IMR-90 (cell line): ENCODE measurements around the gene LPGAT1. TPM values are rescaled to one million over a fixed set of nuclear protein-coding genes. Genes with fewer than 3 reads are reported as not detected.

Experiments
- ATAC-seq: fragments of 200-7000 bp; cut with Tn5 transposase; 2 replicates; pipeline ENCODE4 v1.9.1; 2020; ENCODE audit warnings: low read depth, mild to moderate bottlenecking, moderate library complexity
- BruUV-seq: library from RNA; stranded (reverse); fragments of 400-500 nt; replicated peaks from 2 replicates; lab custom pipeline; 2021; lab: Mats Ljungman, UMichigan
- CTCF ChIA-PET: fragments of 300-600 bp; formaldehyde crosslinking; extraction: SDS; loops from one replicate; lab custom pipeline; 2021; ENCODE audit warnings: antibody characterized with exemption; lab: Yijun Ruan, JAX
- POLR2A ChIA-PET: fragments of 300-600 bp; sonication (Branson Sonifier 250); formaldehyde crosslinking; loops from one replicate; lab custom pipeline; 2022; ENCODE audit warnings: antibody characterized with exemption; ENCODE audit not compliant: unreplicated experiment; lab: Charles Lee
- DNase-seq: peaks from one replicate; pipeline ENCODE4 v3.0.0; 2013
- H2AFZ ChIP-seq: replicated peaks from 2 replicates; pipeline ENCODE3; 2013; ENCODE audit warnings: low read length, mild to moderate bottlenecking; ENCODE audit not compliant: poor library complexity
- H2AK5ac ChIP-seq: 2 replicates; pipeline ENCODE4 v1.6.1; 2013; ENCODE audit warnings: low read depth, low read length, inconsistent platforms
- H2AK9ac ChIP-seq: replicated peaks from 2 replicates; pipeline ENCODE3; 2013; ENCODE audit warnings: mild to moderate bottlenecking, low read depth, low read length, moderate library complexity; ENCODE audit not compliant: poor library complexity
- H2BK120ac ChIP-seq: 2 replicates; pipeline ENCODE4 v1.6.1; 2013; ENCODE audit warnings: low read depth, low read length, inconsistent platforms
- H2BK15ac ChIP-seq: 3 replicates; pipeline ENCODE4 v1.6.1; 2013; ENCODE audit warnings: low read depth, low read length, inconsistent platforms
- H2BK20ac ChIP-seq: 2 replicates; pipeline ENCODE4 v1.6.1; 2013; ENCODE audit warnings: low read depth, mild to moderate bottlenecking, inconsistent platforms, low read length, moderate library complexity
- H2BK5ac ChIP-seq: 2 replicates; pipeline ENCODE4 v1.6.1; 2013; ENCODE audit warnings: mild to moderate bottlenecking, low read depth, low read length, inconsistent platforms; ENCODE audit not compliant: poor library complexity, severe bottlenecking
- H3K14ac ChIP-seq: replicated peaks from 2 replicates; pipeline ENCODE4 v1.6.1; 2013; ENCODE audit warnings: low read depth, low read length, inconsistent platforms
- H3K18ac ChIP-seq: 2 replicates; pipeline ENCODE4 v1.6.1; 2013; ENCODE audit warnings: low read depth, low read length, control low read depth
- H3K23ac ChIP-seq: 2 replicates; pipeline ENCODE4 v1.6.1; 2013; ENCODE audit warnings: low read depth, low read length, inconsistent platforms
- H3K27ac ChIP-seq: 2 replicates; pipeline ENCODE4 v1.5.1; 2013; ENCODE audit warnings: mild to moderate bottlenecking, control low read depth, low read length; ENCODE audit not compliant: insufficient read depth
- H3K27me3 ChIP-seq: 2 replicates; pipeline ENCODE4 v1.6.1; 2013; ENCODE audit warnings: low read length; ENCODE audit not compliant: control insufficient read depth, insufficient read depth
- H3K36me3 ChIP-seq: 2 replicates; pipeline ENCODE4 v1.6.1; 2013; ENCODE audit warnings: low read length, mixed read lengths; ENCODE audit not compliant: control insufficient read depth, insufficient read depth
- H3K4ac ChIP-seq: 2 replicates; pipeline ENCODE4 v1.6.1; 2013; ENCODE audit warnings: low read depth, low read length, inconsistent platforms
- H3K4me1 ChIP-seq: 2 replicates; pipeline ENCODE4 v1.6.1; 2013; ENCODE audit warnings: low read length, mixed read lengths; ENCODE audit not compliant: control insufficient read depth, insufficient read depth
- H3K4me2 ChIP-seq: 2 replicates; pipeline ENCODE4 v1.6.1; 2013; ENCODE audit warnings: low read depth, mild to moderate bottlenecking, control low read depth, low read length, moderate library complexity
- H3K4me3 ChIP-seq: 2 replicates; pipeline ENCODE4 v1.5.1; 2013; ENCODE audit warnings: low read depth, mild to moderate bottlenecking, control low read depth, low read length, moderate library complexity; ENCODE audit not compliant: insufficient read depth
- H3K56ac ChIP-seq: 2 replicates; pipeline ENCODE4 v1.6.1; 2013; ENCODE audit warnings: low read length, inconsistent platforms; ENCODE audit not compliant: insufficient read depth; ENCODE audit errors: extremely low read depth
- H3K79me1 ChIP-seq, 2 experiments: 2 replicates each; pipeline ENCODE4 v1.6.1; 2013; ENCODE audit warnings: low read length in 2 of 2, inconsistent platforms in 1 of 2, low read depth in 1 of 2
- H3K9ac ChIP-seq: 2 replicates; pipeline ENCODE4 v1.6.1; 2013; ENCODE audit warnings: low read depth, low read length, control low read depth
- H3K9me1 ChIP-seq: 2 replicates; pipeline ENCODE4 v1.6.1; 2013; ENCODE audit warnings: low read length, inconsistent platforms; ENCODE audit not compliant: insufficient read depth
- H3K9me3 ChIP-seq: 2 replicates; pipeline ENCODE4 v1.6.1; 2013; ENCODE audit warnings: low read length; ENCODE audit not compliant: control insufficient read depth, insufficient read depth
- H4K20me1 ChIP-seq: 2 replicates; pipeline ENCODE4 v1.6.1; 2013; ENCODE audit warnings: low read length, inconsistent platforms; ENCODE audit not compliant: insufficient read depth
- H4K5ac ChIP-seq: 2 replicates; pipeline ENCODE4 v1.6.1; 2013; ENCODE audit warnings: mild to moderate bottlenecking, low read depth, low read length, control low read depth
- H4K8ac ChIP-seq, 2 experiments: 2 replicates each; pipeline ENCODE4 v1.6.1; 2013; ENCODE audit warnings: low read depth in 2 of 2, low read length in 2 of 2, control low read depth in 1 of 2, inconsistent platforms in 1 of 2
- H4K91ac ChIP-seq: 2 replicates; pipeline ENCODE4 v1.6.1; 2013; ENCODE audit warnings: low read depth, low read length, inconsistent platforms; ENCODE audit not compliant: insufficient read depth
- BHLHE40 ChIP-seq: fragments of 150-350 bp; IDR thresholded peaks from 2 replicates; pipeline ENCODE4 v1.6.1; 2016; ENCODE audit warnings: mild to moderate bottlenecking, low read depth, low read length
- CEBPB ChIP-seq: IDR thresholded peaks from 2 replicates; pipeline ENCODE4 v1.6.1; 2012; ENCODE audit warnings: low read depth, low read length, improper control_type of control experiment
- CHD1 ChIP-seq: IDR thresholded peaks from 2 replicates; pipeline ENCODE4 v1.6.1; 2012; ENCODE audit warnings: low read depth, low read length, improper control_type of control experiment
- ELK1 ChIP-seq: fragments of 150-350 bp; IDR thresholded peaks from 2 replicates; pipeline ENCODE4 v1.6.1; 2016; ENCODE audit warnings: low read depth, mild to moderate bottlenecking, low read length, moderate library complexity, borderline replicate concordance
- FOS ChIP-seq: fragments of 150-350 bp; IDR thresholded peaks from 2 replicates; pipeline ENCODE4 v1.6.1; 2016; ENCODE audit warnings: low read depth, low read length
- MAZ ChIP-seq: IDR thresholded peaks from 2 replicates; pipeline ENCODE4 v1.6.1; 2012; ENCODE audit warnings: low read depth, mild to moderate bottlenecking, low read length, improper control_type of control experiment, moderate library complexity, borderline replicate concordance
- MXI1 ChIP-seq: IDR thresholded peaks from 2 replicates; pipeline ENCODE4 v1.6.1; 2012; ENCODE audit warnings: low read depth, mild to moderate bottlenecking, low read length, moderate library complexity, borderline replicate concordance
- NFE2L2 ChIP-seq: fragments of 150-350 bp; IDR thresholded peaks from 2 replicates; pipeline ENCODE4 v1.6.1; 2016; ENCODE audit warnings: low read depth, mild to moderate bottlenecking, low read length
- POLR2A ChIP-seq: IDR thresholded peaks from 2 replicates; pipeline ENCODE4 v1.6.1; 2012; ENCODE audit warnings: mild to moderate bottlenecking, low read depth, low read length
- RAD21 ChIP-seq: IDR thresholded peaks from 2 replicates; pipeline ENCODE4 v1.6.1; 2012; ENCODE audit warnings: low read length, improper control_type of control experiment
- RCOR1 ChIP-seq: IDR thresholded peaks from 2 replicates; pipeline ENCODE4 v1.6.1; 2012; ENCODE audit warnings: mild to moderate bottlenecking, low read length, improper control_type of control experiment; ENCODE audit not compliant: insufficient replicate concordance
- SMC3 ChIP-seq: fragments of 150-350 bp; IDR thresholded peaks from 2 replicates; pipeline ENCODE4 v1.6.1; 2016; ENCODE audit warnings: low read depth, mild to moderate bottlenecking, antibody characterized with exemption, low read length, moderate library complexity
- WGBS, 2 experiments: methylation state at CpG; one replicate each; pipeline versions ENCODE4 v1.1.5 to v1.1.7; 2013; ENCODE audit warnings: missing lambda C conversion rate in 2 of 2; ENCODE audit not compliant: insufficient read length in 1 of 2; ENCODE audit errors: extremely low coverage in 2 of 2; 5-methylcytosine and 5-hydroxymethylcytosine counted together
- dilution Hi-C: fragments of 300-500 bp; cut with HindIII; formaldehyde crosslinking; loops from one replicate; pipeline ENCODE4 v1.14.3; 2018; ENCODE audit warnings: low sequenced_read_pairs; ENCODE audit not compliant: unreplicated experiment
- in situ Hi-C: fragments of 300-500 bp; cut with MboI; formaldehyde crosslinking; loops from 3 replicates; pipeline ENCODE4 v1.14.3; 2019; ENCODE audit warnings: low sequenced_read_pairs, inconsistent platforms, mixed read lengths
- intact Hi-C: fragments of 100-400 bp; cut with micrococcal nuclease; formaldehyde crosslinking; loops from 2 replicates; pipeline ENCODE4 v1.10.0; 2022
- polyA plus RNA-seq, 3 experiments: library from polyadenylated mRNA; depleted of rRNA; stranded (reverse); fragments of >200 nt; gene quantifications; 2 replicates each; pipeline ENCODE4 v1.2.3, GENCODE V29; 2012; ENCODE audit warnings: low replicate concordance in 1 of 3
- total RNA-seq: library from RNA; depleted of rRNA; stranded (reverse); fragments of >200 nt; gene quantifications from 2 replicates; pipeline ENCODE4 v1.2.3, GENCODE V29; 2012
- TF ChIP-seq, protein P1 (sequence below): fragments of 150-350 bp; IDR thresholded peaks from 2 replicates; pipeline ENCODE4 v1.6.1; 2017; ENCODE audit warnings: mild to moderate bottlenecking, antibody characterized with exemption, low read length, low read depth

LPGAT1 gene
- total and polyA plus RNA-seq, 2 of the 4 experiments (the other 2 are of a cell fraction), result 6.7 to 13.6 TPM

- Histone ChIP-seq H3K9me3 (no peaks in the 10 kb centered on the region), H2BK120ac (no peak overlapping the region), H2AK9ac (no peak overlapping the region), H3K4ac (no peak overlapping the region), H3K4me3 (no peak overlapping the region), H4K91ac (no peak overlapping the region), H4K5ac (no peak overlapping the region), H3K23ac (no peak overlapping the region), H2BK5ac (no peak overlapping the region), H3K27me3 (peaks cover 5% of the 10 kb centered on the region), H2AFZ (no peak overlapping the region), H3K9ac (no peak overlapping the region), H3K79me1 (no peaks in the 10 kb centered on the region), H3K4me1 (no peaks in the 10 kb centered on the region), H2BK20ac (no peak overlapping the region), H2AK5ac (no peak overlapping the region), H4K8ac (no peak overlapping the region), H3K9me1 (no peaks in the 10 kb centered on the region), H3K18ac (no peak overlapping the region), H3K56ac (no peak overlapping the region), H4K20me1 (no peaks in the 10 kb centered on the region), H2BK15ac (no peak overlapping the region), H3K14ac (no peak overlapping the region), H3K4me2 (no peak overlapping the region), H3K36me3 (no peaks in the 10 kb centered on the region), H3K27ac (no peak overlapping the region)
- BruUV-seq, result no TSS peak
- intact Hi-C loops, result no loop called here
- in situ Hi-C loops, result no loop called here
- no peak for ATAC-seq
- POLR2A ChIA-PET, result no interaction called here
- DNase-seq, result no peak
- TF ChIP-seq, protein P1, sequence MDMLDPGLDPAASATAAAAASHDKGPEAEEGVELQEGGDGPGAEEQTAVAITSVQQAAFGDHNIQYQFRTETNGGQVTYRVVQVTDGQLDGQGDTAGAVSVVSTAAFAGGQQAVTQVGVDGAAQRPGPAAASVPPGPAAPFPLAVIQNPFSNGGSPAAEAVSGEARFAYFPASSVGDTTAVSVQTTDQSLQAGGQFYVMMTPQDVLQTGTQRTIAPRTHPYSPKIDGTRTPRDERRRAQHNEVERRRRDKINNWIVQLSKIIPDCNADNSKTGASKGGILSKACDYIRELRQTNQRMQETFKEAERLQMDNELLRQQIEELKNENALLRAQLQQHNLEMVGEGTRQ, result no peak
- no peak for TF ChIP-seq ELK1
- TF ChIP-seq MXI1, result no peak
- no peak for TF ChIP-seq CEBPB
- TF ChIP-seq CHD1, result no peak
- TF ChIP-seq POLR2A, result no peak
- no peak for TF ChIP-seq RAD21
- no peak for TF ChIP-seq NFE2L2
- no peak for TF ChIP-seq RCOR1
- no peak for TF ChIP-seq MAZ
- TF ChIP-seq FOS, result no peak
- TF ChIP-seq SMC3, result no peak
- no peak for TF ChIP-seq BHLHE40
- WGBS, 2 experiments, result no CpG with 5 or more reads among the region's 25 CpGs
- CTCF ChIA-PET, result no interaction called here
- dilution Hi-C loops, result no loop called here
These were observed 44.2 kb upstream of the LPGAT1 start for GRCh38 chr1:211874521-211875347.
